HG03378 (cell line): Measurements from ENCODE around the gene SRRM1.
"Not testable (repeated sequence)": the region's sequence is repeated elsewhere in the genome, so short reads cannot be mapped to it uniquely, and the experiment has no call there.

ENCODE experiments used
- ATAC-seq: cut with Tn5 transposase; IDR thresholded peaks from one replicate; pipeline ENCODE4 v1.9.1; 2021; ENCODE audit warnings: mild to moderate bottlenecking, moderate library complexity; ENCODE audit not compliant: unreplicated experiment

The SRRM1 gene

DNA sequence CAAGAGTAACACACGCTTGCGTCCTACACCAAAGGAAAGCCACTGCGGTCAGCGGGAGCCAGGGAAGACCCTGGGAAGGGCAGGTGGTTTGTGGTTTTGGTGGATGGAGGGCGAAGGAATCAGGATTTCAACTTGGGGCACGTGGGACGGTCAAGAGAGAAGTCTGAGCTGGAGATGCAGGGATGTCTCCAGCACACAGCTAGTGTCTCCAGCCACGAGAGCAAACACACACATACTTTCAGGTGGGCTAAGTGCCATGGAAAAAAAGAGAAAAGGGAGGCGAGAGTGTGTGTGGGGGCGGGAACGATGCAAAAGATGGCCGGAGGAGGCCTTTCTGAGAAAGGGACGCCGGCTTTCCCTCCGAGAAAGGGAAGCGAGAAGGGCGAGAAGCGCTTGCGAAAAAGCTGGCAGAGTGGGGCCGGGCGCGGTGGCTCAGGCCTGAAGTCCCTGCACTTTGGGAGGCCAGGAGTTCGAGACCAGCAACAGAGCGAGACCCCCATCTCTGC lies 1.4 kb upstream of the SRRM1 start:
- ATAC-seq: no peak

DNA sequence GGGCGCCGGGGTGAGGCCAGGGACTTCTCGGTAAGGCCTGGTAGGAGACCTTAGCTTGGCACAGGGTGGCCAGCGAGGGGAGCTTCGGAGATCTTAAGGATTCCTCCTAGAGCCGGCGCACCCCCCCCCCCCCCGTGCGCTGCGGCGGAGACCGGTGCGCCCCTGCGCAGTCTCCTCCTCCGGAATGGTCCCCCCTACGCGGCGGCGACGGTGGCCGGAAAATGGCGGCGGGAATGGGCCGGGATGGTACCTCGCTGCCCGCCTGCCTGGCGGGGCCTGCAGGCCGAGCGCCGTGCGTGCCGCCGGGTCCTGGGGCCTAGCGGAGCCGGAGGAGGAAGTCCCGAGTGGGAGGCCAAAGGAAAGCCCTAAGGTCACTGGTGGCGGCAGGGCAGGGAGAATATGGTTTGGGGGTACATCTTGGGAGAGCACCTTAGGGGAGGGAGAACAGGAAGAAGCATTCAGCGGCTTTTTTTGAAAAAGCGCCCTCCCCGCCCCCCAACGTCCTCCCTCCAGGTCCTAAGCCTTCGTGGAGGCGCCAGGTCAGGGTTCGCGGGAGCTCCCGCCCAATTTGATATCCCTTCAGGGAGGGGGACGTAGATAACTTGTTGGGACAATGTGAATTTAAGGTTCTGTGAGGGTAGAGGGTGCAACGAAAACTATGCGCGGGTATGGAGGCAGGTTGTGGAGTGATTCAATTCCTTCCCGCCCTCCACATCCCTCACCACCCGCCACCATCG lies 429 bp downstream of the SRRM1 start:
- no peak for ATAC-seq

DNA sequence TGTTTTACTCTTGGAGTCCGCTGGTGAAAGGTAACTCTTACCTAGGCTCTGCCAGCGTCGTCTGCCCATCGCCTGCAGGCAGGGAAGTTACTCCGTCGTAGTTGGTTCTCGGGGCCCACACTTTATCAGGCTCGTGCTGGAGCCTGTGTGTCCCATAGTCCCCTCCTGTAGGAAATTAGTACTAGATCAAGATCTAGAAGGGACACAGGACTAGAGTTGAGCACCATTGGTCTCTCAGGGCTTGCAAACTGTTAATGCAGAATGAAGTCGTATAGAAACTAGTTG lies 940 bp downstream of the SRRM1 start:
- ATAC-seq: no peak

DNA sequence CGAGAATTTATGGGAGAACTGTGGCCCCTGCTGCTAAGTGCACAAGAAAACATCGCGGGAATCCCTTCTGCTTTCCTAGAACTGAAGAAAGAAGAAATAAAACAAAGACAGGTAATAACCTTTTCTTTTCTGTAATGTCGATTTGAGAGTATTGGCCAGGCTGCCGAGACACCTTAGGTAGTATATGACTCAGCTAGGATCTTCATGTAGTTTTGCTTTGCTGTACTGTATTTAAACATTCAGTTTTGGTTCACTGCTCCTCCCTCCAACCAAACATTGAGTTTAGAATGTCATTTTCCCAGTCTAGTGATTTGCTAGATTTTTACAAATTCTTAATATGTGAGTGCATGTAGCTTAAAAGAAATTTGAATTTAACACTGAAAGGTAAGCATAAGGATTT lies 5.8 kb downstream of the SRRM1 start:
- ATAC-seq: no peak

DNA sequence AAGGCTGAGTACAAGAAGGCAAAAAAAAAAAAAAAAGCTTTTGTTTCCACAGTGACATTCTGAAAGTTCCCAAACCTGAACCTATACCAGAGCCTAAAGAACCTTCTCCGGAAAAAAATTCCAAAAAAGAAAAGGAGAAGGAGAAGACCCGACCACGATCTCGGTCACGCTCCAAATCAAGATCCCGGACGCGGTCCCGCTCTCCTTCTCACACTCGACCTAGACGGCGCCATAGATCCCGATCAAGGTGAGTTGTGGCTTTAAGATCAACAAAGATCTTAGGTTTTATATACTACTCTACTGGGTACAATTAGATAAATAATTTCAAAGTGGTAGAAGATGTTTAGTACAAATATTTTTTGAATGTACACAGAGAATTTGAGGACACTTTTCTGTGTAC lies 9.3 kb downstream of the SRRM1 start:
- no peak for ATAC-seq

DNA sequence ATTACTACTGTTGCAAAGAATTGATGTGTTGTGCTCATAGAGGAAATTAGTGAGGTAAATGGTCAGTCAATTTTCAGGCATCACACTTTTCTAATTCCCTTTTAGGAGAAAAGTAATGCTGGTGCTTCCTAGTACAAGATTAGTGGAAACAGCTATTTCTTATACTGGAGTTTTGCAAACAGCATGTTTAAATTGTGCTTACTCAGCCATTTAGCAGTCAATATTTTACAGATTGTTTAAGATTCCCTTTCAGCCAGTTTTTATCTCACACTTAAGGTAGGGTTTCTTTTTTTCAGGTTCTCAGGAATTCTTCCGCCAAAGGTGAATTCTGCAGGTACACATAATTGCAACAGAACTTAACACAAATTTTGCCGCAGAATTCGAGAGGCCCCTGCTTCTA lies 10.9 kb downstream of the SRRM1 start:
- ATAC-seq: no peak

DNA sequence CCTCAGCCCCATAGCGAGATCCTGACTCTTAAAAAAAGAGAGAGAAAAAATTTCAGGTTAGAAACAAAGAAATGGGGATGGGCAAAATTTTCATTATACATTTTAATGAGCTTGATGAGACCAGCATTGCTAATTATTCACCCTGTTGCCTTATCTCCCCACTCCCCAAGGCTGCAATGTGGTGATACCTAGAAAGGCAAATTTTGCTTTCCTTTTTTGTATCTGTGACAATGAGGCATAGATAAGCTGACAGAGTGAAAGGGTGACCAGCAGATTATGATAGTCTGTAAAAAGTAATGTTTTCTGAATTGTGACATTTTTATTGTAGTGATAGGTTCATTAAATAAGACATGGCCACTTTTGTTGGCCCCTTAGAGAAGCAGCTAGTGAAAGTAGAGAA lies 12.9 kb downstream of the SRRM1 start:
- ATAC-seq: no peak

DNA sequence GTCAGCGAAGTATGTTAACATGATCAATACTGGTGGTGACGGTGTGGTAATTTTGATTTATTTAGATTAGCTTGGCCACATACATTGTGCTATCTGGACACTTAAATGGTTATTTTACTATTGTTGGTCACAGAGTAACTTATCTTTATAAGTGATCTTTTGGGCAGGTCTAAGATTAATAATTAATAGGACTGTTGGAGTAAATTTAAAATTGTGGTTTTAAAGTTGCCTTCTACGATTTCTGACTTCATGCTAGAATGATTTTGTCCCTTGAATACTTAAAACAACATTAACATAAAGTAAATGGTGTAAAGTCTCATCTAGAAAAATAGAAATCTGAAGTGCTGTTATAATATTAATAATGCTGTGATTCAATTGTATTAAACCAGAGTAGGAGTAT lies 14.7 kb downstream of the SRRM1 start:
- ATAC-seq: no peak

DNA sequence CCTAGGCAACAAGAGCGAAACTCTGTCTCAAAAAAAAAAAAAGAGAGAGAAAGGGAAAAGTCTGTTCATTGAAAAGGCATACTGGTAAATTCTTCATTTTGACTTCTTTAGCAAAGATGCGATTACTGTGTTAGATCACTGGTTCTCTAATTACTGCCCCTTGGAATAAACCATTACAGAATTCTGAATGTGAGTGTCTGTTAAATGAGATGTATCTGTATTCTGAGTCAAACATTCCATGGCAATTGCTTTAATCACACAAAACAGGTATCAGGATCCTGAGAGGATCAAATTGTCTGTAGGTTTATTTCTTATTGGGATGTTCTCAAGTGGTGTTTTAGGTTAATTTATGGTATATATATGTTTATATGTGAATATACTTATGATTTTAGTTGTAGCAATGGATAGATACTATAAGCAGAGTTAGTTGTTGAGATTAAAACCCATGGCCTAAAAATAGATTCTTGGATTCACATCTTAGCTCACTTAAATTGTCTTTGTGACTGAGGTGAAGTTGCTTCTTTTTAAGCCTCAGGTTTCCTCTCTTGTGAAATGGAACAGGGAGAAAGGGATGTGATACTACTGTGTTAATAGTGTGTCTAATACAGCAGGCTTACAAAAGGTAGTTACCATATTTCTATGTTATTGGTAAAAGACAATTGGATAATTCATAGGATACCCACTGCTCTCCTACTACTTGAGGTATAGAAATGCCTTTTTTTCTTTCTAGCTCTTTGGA lies 16.2 kb downstream of the SRRM1 start:
- ATAC-seq: no peak

DNA sequence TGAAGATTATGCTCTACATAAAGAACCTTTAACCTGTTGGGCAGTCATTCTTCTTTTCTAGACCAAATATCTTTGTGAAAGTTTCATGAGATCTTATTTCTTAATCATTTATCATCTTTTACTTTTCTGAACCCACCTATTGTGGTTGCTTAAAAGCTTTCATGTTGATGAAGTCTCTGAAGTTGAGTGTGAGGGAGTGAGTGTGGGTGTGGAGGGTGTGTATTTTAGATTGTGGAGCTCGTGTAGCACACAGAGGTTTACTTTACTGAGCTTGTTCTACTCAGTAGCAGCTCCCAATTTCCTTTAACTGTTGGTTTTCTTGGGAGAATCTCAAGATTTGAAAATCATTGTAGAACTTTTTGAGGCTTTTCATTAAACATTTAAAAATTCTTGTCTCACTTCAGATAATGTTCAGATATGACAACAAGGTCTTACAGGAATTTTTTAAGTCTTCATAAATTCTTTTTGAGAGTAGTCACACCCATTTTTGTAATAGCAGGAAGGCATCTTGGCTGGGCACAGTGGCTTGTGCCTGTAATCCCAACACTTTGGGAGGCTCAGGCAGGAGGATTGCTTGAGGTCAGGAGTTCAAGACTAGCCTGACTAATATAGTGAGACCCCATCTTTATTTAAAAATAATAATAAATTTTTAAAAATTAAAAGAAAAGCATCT lies 17.0 kb downstream of the SRRM1 start:
- ATAC-seq: no peak

GRCh38 chr1:24664507-24665033 lies 21.5 kb downstream of the SRRM1 start:
- ATAC-seq: no peak

DNA sequence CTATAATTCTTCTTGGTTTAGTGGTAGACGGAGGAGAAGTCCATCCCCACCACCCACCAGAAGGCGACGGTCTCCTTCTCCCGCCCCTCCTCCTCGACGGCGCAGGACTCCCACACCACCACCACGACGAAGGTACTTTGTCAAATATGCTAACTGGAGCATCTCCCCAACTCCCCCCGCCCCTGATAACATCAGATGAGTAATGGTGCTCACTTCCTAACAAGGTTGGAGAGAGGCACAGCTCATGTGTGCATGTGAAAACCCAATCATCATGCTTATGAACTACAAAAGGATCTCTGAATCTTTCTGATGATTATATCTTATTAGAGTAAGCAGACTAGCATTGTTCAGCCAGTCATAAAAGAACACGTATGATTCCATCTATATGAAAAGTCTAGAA lies 23.7 kb downstream of the SRRM1 start:
- ATAC-seq: no peak

GRCh38 chr1:24671372-24671771 lies 28.3 kb downstream of the SRRM1 start:
- ATAC-seq: not testable (repeated sequence)

DNA sequence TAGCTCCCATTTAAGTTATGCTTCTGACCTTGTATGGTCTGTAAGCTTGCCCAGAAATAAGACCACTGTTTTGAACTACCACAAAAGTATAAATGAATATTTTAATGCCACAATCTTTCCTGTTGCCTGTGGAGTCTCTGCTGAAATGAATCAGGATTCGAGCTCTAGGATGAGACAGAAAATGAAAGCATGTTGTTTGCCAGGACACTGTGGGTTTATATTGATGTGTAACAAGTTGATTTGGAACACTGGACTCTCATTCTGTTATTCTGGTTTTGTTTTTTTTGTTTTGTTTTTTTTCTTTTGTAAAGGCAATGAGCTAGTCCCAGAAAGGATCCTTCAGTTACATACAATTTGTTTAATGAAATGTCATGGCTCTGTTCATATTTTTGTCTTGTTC lies 29.6 kb downstream of the SRRM1 start:
- ATAC-seq: not testable (repeated sequence)

GRCh38 chr1:24673341-24673740 lies 30.2 kb downstream of the SRRM1 start:
- no peak for ATAC-seq

- not testable (repeated sequence) for ATAC-seq
Measured at GRCh38 chr1:24678421-24678820, 35.3 kb downstream of the SRRM1 start.

DNA sequence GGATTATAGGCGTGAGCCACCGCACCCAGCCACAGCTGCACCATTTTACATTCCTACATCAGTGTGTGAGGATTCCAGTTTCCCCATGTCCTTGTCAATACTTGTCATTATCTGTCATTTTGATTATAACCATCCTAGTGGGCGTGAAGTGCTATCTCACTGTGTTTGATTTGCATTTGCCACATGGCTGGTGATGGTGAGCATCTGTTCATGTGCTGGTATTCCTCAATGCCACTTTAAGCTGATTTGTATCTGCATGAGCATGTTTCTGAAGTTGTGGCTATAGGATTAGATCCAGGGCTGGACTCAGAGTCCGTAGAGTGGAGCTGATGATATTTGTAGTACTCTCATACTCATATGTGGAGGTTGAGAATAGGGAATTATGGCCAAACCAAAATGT lies 36.6 kb downstream of the SRRM1 start:
- ATAC-seq: no peak

DNA sequence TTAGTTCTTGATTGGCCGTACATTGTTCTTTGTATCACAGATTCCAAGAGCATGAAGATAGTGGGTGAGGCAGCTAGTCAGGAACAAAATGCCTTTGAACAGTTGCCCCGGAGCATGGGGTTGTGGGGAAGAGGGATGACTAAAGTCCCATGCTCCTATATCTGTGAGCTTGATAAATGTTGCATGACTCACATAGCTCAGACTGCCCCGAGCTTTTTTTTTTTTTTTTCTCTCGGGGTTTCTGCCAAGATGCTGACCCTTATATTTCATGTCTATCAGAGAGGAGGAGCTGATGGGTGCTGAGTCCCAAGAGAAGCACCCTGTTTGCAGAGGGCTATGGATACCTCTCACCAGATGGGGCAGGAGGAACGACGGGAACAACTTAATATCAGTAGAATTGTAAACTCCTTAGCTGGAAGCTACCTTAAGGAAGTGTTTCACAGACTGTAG lies 40.6 kb downstream of the SRRM1 start:
- no peak for ATAC-seq

- no peak for ATAC-seq
Measured at GRCh38 chr1:24688033-24688432, 44.9 kb downstream of the SRRM1 start.

GRCh38 chr1:24688621-24689195 lies 45.6 kb downstream of the SRRM1 start:
- ATAC-seq: no peak

GRCh38 chr1:24691051-24691450 lies 47.9 kb downstream of the SRRM1 start:
- no peak for ATAC-seq
